Measurements from ENCODE around the gene NECAB2. TPM values are rescaled to one million over a fixed set of nuclear protein-coding genes. Genes with fewer than 3 reads are reported as not detected.
A peak's percentile ranks its signal among the peaks of the same experiment; 100 is the strongest.

NECAB2 gene
- total RNA-seq, 4 donors from 2014 or later = 0.90 TPM; not detected in 3

DNA sequence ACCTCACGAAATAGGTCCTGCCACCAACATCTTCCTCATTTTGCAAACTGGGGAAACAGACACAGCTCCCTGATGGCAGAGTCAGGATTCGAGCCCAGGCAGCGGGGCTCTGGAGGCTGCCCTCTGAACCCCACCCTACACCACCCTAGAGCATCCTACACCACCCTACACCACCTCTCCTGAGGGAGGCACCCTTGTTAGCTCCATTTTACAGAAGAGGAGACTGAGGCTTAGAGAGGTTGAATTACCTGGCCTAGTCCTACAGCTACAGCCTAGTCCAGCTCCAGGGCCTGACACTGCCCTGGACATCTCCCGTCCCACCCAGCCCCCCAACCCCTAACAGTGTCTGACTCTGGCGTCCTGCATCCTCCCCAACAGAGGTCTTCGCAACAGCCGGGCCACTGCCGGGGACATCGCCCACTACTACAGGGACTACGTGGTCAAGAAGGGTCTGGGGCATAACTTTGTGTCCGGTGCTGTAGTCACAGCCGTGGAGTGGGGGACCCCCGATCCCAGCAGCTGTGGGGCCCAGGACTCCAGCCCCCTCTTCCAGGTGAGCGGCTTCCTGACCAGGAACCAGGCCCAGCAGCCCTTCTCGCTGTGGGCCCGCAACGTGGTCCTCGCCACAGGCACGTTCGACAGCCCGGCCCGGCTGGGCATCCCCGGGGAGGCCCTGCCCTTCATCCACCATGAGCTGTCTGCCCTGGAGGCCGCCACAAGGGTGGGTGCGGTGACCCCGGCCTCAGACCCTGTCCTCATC lies 3.2 kb upstream of the NECAB2 start:
- Histone ChIP-seq H3K4me3 (no peak overlapping the region), H3K36me3 (peaks cover 0 to 68% (median 0%) of the 10 kb centered on the region in 3 donors), H3K27me3 (peaks cover 0 to 11% of the 10 kb centered on the region in 2 donors), H3K27ac (no peak overlapping the region), H3K9me3 (no peaks in the 10 kb centered on the region), H3K4me1 (peaks cover 0 to 11% (median 0%) of the 10 kb centered on the region in 4 donors)
- no peak for TF ChIP-seq EP300 (IDR thresholded peaks at IDR 0.05)
- TF ChIP-seq, protein P1, sequence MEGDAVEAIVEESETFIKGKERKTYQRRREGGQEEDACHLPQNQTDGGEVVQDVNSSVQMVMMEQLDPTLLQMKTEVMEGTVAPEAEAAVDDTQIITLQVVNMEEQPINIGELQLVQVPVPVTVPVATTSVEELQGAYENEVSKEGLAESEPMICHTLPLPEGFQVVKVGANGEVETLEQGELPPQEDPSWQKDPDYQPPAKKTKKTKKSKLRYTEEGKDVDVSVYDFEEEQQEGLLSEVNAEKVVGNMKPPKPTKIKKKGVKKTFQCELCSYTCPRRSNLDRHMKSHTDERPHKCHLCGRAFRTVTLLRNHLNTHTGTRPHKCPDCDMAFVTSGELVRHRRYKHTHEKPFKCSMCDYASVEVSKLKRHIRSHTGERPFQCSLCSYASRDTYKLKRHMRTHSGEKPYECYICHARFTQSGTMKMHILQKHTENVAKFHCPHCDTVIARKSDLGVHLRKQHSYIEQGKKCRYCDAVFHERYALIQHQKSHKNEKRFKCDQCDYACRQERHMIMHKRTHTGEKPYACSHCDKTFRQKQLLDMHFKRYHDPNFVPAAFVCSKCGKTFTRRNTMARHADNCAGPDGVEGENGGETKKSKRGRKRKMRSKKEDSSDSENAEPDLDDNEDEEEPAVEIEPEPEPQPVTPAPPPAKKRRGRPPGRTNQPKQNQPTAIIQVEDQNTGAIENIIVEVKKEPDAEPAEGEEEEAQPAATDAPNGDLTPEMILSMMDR (IDR thresholded peaks at IDR 0.05) = no peak
- TF ChIP-seq POLR2A (IDR thresholded peaks at IDR 0.05) = no peak
- DNase-seq (ENCODE audit: low spot score in 2 of 2) = no peak
- 91 to 92% methylated on average over 13 of the region's 26 CpGs for WGBS, 2 donors

DNA sequence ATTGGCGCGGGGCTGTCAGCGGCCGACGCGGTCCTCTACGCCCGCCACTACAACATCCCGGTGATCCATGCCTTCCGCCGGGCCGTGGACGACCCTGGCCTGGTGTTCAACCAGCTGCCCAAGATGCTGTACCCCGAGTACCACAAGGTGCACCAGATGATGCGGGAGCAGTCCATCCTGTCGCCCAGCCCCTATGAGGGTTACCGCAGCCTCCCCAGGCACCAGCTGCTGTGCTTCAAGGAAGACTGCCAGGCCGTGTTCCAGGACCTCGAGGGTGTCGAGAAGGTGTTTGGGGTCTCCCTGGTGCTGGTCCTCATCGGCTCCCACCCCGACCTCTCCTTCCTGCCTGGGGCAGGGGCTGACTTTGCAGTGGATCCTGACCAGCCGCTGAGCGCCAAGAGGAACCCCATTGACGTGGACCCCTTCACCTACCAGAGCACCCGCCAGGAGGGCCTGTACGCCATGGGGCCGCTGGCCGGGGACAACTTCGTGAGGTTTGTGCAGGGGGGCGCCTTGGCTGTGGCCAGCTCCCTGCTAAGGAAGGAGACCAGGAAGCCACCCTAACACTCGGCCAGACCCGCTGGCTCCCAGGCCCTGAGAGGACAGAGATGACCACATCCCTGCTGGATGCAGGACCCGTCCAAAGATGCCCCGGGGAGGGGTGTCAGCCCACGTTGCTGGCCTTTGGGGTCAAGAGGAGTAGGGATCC lies 2.4 kb upstream of the NECAB2 start:
- H3K27me3 ChIP-seq = peaks cover 0 to 17% of the 10 kb centered on the region in 2 donors
- TF ChIP-seq POLR2A (IDR thresholded peaks at IDR 0.05) (no peak), EP300 (IDR thresholded peaks at IDR 0.05) (no peak)
- TF ChIP-seq, protein P1 (IDR thresholded peaks at IDR 0.05) = no peak
- H3K4me1 ChIP-seq = peaks cover 0 to 11% (median 0%) of the 10 kb centered on the region in 4 donors
- no peak for DNase-seq (ENCODE audit: low spot score in 2 of 2)
- H3K36me3 ChIP-seq = peaks cover 0 to 60% (median 0%) of the 10 kb centered on the region in 3 donors
- no peak overlapping the region for H3K27ac ChIP-seq
- H3K9me3 ChIP-seq = no peaks in the 10 kb centered on the region
- H3K4me3 ChIP-seq = no peak overlapping the region
- 90 to 95% methylated on average over 27 to 29 of the region's 36 CpGs for WGBS, 2 donors

DNA sequence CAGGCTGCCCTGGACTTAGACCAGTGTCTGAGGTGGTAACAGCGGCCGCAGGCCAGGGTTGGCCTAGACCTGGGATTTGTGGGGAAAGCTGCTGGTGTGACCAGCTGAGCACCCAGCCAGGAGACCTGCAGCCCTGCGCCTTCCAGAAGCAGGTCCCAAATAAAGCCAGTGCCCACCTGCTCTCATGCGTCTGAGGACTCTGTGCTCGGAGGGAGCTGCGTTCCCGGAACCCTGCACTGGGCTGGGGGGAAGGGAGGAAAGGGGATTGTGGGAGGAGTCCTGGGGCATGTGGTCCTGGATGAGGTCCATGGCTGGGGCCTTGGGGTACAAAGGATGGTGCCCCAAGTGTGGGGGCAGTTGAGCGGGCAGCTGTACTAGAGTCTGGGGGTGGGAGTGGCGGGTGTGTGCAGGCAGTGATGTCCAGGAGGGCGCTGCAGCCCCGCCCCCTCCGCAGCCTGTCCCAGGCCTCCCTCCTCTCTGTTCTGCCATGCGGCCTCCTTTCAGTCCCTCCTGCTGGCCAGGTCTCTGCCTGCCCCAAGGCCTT lies 1.8 kb upstream of the NECAB2 start:
- no peak overlapping the region for H3K4me3 ChIP-seq
- H3K36me3 ChIP-seq = peaks cover 0 to 54% (median 0%) of the 10 kb centered on the region in 3 donors
- WGBS, 2 donors = 77 to 85% methylated on average over 11 of the region's 13 CpGs
- H3K4me1 ChIP-seq = peaks cover 0 to 11% (median 0%) of the 10 kb centered on the region in 4 donors
- H3K27me3 ChIP-seq = peaks cover 0 to 17% of the 10 kb centered on the region in 2 donors
- no peaks in the 10 kb centered on the region for H3K9me3 ChIP-seq
- DNase-seq (ENCODE audit: low spot score in 2 of 2) = no peak
- H3K27ac ChIP-seq = no peak overlapping the region
- TF ChIP-seq POLR2A (IDR thresholded peaks at IDR 0.05) = no peak
- no peak for TF ChIP-seq EP300 (IDR thresholded peaks at IDR 0.05)
- TF ChIP-seq, protein P1 (IDR thresholded peaks at IDR 0.05) = no peak

DNA sequence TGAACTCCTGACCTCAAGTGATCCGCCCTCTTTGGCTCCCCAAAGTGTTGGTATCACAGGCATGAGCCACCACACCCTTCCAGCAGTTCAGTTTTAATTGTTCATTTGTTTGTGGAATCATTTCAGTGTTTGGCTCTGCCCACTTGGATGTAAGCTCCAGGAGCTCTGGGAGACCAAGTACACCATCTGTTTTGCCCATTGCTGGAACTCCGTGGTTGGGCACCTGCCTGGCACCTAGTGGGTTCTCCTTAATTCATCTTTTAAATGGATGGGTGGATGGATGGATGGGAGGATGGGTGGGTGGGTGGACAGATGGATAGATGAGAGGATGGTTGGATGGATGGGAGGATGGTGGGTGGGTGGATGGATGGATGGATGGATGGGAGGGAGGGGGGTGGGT lies 953 bp upstream of the NECAB2 start:
- TF ChIP-seq EP300 (IDR thresholded peaks at IDR 0.05) (no peak), POLR2A (IDR thresholded peaks at IDR 0.05) (no peak)
- Histone ChIP-seq H3K4me3 (no peak overlapping the region), H3K36me3 (peaks cover 0 to 45% (median 0%) of the 10 kb centered on the region in 3 donors), H3K4me1 (peaks cover 0 to 11% (median 0%) of the 10 kb centered on the region in 4 donors), H3K9me3 (no peaks in the 10 kb centered on the region), H3K27me3 (peaks cover 0 to 17% of the 10 kb centered on the region in 2 donors), H3K27ac (no peak overlapping the region)
- WGBS, 2 donors = 76 to 94% methylated on average over 2 of the region's 2 CpGs
- no peak for DNase-seq (ENCODE audit: low spot score in 2 of 2)

DNA sequence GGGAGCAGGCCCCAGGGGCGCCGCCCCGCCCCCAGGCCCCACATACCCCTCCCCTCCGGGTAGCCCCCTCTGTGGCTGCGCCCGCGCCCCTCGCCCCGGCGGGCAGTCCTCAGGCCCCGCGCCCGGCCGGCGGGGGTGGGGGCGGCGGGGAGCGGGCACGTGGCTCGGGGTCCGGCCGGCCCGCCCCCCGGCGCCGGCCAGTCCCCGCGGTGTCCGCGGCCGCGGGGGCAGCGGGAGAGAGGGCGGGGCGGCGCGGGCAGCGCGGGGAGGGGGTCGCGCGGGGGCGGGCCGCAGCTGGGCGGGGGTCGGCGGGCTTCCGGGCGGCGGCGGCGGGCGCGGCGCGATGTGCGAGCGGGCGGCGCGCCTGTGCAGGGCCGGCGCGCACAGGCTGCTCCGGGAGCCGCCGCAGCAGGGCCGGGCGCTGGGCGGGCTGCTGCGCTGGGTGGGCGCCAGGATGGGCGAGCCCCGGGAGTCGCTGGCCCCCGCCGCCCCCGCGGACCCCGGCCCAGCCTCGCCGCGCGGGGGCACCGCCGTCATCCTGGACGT lies 335 bp downstream of the NECAB2 start:
- TF ChIP-seq, protein P1 (IDR thresholded peaks at IDR 0.05) = no peak
- TF ChIP-seq POLR2A (IDR thresholded peaks at IDR 0.05) (no peak), EP300 (IDR thresholded peaks at IDR 0.05) (no peak)
- H3K9me3 ChIP-seq = no peaks in the 10 kb centered on the region
- peaks cover 0 to 32% (median 0%) of the 10 kb centered on the region in 3 donors for H3K36me3 ChIP-seq
- no peak for DNase-seq (ENCODE audit: low spot score in 2 of 2)
- H3K4me1 ChIP-seq = peaks cover 0 to 11% (median 0%) of the 10 kb centered on the region in 4 donors
- 1% methylated on average over 16 to 30 of the region's 87 CpGs for WGBS, 2 donors
- peaks cover 0 to 17% of the 10 kb centered on the region in 2 donors for H3K27me3 ChIP-seq
- H3K27ac ChIP-seq = no peak overlapping the region
- peak overlapping the region in 3 of 4 donors; percentile 21 to 56 (median 26) for H3K4me3 ChIP-seq

Measured in tibial nerve (tissue), 4 donors.